ENCODE measurements around the gene RBM47. TPM values are rescaled to one million over a fixed set of nuclear protein-coding genes. Genes with fewer than 3 reads are reported as not detected.
"Not testable (repeated sequence)": the region's sequence is repeated elsewhere in the genome, so short reads cannot be mapped to it uniquely, and the experiment has no call there.

The RBM47 gene
- total and polyA plus RNA-seq, 8 donors: 12.3 to 59.6 (median 32.4) TPM

DNA sequence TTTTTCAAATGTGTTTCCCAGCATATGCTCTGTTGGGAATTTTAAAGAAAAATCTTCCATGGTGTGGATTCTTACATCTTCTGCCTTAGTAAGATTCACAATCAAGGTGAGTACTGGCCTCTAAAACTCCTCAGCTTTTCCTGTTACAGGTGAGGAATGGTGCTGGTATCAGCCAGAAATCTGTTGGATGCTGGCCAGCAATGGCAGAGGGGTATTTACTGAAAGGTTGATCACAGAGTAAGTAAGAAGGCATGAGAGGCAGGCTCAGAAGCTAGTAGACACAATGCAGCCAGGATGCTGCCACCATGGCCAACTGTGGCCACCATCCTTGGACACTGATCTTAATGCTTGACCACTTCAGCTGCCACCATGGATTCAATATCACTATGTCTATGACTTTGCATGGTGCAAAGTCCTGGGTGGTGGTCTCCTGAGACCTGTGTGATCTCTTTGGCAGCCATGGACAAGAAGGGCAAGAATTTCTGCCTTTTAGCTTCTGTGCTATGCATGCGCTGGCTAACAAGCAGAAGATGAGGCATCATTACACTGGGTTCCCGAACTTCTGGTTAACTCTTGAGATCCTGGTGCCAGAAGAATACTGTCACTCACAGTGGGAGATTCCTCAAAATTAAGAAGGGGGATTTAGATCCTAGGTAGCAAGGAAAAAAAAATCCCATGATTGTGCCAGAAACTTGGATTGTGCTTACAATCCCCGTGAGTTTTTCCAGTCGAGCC lies 234.3 kb downstream of the RBM47 start:
- no peak overlapping the region for H3K4me3 ChIP-seq
- 14% methylated on average over 4 of the region's 4 CpGs for WGBS, 2 donors
- intact Hi-C loops (cut with DNase I): no loop called here
- H3K4me1 ChIP-seq: peaks cover 17 to 26% (median 23%) of the 10 kb centered on the region in 3 donors
- H3K9me3 ChIP-seq: no peaks in the 10 kb centered on the region
- TF ChIP-seq, protein P1, sequence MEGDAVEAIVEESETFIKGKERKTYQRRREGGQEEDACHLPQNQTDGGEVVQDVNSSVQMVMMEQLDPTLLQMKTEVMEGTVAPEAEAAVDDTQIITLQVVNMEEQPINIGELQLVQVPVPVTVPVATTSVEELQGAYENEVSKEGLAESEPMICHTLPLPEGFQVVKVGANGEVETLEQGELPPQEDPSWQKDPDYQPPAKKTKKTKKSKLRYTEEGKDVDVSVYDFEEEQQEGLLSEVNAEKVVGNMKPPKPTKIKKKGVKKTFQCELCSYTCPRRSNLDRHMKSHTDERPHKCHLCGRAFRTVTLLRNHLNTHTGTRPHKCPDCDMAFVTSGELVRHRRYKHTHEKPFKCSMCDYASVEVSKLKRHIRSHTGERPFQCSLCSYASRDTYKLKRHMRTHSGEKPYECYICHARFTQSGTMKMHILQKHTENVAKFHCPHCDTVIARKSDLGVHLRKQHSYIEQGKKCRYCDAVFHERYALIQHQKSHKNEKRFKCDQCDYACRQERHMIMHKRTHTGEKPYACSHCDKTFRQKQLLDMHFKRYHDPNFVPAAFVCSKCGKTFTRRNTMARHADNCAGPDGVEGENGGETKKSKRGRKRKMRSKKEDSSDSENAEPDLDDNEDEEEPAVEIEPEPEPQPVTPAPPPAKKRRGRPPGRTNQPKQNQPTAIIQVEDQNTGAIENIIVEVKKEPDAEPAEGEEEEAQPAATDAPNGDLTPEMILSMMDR (IDR thresholded peaks at IDR 0.05): no peak
- FAIRE-seq: no peak
- H3K27me3 ChIP-seq: no peaks in the 10 kb centered on the region
- peak; percentile 52 to 71 (median 60) for ATAC-seq
- DNase-seq: peak in 4 of 6 donors; percentile 43 to 66 (median 58)
- no peaks in the 10 kb centered on the region for H3K36me3 ChIP-seq
- H3K27ac ChIP-seq: peak overlapping the region; percentile 65 to 87 (median 76)

DNA sequence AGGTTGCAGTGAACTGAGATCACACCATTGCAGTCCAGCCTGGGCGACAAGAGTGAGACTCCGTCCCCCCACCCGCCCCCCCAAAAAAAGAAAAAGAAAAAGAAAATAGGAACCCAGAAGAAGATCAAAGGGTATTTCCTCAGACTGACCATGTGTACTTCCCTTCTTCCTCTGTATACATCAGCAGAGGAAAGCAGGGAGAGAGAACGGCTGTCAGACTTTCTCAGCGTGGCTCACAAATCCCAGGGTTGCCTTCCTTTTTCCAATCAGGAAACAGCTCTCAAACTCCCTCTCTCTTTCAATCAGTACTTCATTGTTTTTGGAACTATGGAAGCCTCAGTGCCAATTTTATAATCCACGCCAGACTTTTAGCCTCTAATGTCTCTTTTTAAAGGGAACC lies 235.4 kb downstream of the RBM47 start:
- no peaks in the 10 kb centered on the region for H3K9me3 ChIP-seq
- intact Hi-C loops (cut with DNase I): no loop called here
- no peak for ATAC-seq
- no peak for DNase-seq
- no peak for FAIRE-seq
- H3K27me3 ChIP-seq: no peaks in the 10 kb centered on the region
- TF ChIP-seq, protein P1 (IDR thresholded peaks at IDR 0.05): no peak
- H3K4me3 ChIP-seq: no peak overlapping the region
- H3K27ac ChIP-seq: peak overlapping the region in 1 of 4 donors; percentile 78
- peaks cover 17 to 26% (median 23%) of the 10 kb centered on the region in 3 donors for H3K4me1 ChIP-seq
- WGBS, 2 donors: 70 to 87% methylated on average over 6 of the region's 6 CpGs
- H3K36me3 ChIP-seq: no peaks in the 10 kb centered on the region

DNA sequence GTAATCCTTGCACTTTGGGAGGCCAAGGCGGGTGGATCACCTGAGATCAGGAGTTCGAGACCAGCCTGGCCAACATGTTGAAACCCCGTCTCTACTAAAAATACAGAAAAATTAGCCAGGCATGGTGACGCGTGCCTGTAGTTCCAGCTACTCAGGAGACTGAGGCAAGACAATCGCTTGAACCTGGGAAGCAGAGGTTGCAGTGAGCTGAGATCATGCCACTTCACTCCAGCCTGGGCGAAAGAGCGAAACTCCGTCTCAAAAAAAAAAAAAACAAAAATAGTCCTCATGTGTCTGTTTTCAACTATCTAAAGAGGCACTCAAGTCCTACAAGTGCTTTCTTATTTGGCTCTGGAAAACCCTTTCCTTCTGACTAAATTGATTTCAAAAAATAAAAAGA lies 237.4 kb downstream of the RBM47 start:
- H3K27ac ChIP-seq; DNase-seq; H3K27me3 ChIP-seq; H3K9me3 ChIP-seq; H3K4me3 ChIP-seq; FAIRE-seq; intact Hi-C loops (cut with DNase I); ATAC-seq; H3K36me3 ChIP-seq: not testable (repeated sequence)
- peaks cover 17 to 26% (median 23%) of the 10 kb centered on the region in 3 donors for H3K4me1 ChIP-seq
- 96% methylated on average over 9 of the region's 9 CpGs for WGBS, 2 donors

DNA sequence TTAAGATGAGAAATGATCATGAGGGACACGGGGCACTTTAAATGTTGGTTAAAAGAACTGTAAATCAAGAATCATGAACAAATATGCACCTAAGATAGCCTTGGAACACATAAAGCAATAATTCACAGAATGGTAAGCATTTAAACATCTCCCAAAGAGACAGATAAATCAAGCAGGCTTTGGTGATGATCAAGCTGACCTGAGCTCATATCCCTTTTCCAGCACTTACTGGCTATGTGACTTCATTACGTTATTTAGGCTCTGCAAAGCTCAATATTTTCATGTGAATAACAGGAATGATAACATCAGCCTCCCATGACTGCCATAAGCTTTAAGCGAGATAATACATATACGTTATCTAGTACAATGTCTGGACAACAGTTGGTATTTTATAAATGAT lies 239.7 kb downstream of the RBM47 start:
- intact Hi-C loops (cut with DNase I): no loop called here
- peaks cover 6 to 7% (median 6%) of the 10 kb centered on the region in 3 donors for H3K4me1 ChIP-seq
- no peak overlapping the region for H3K27ac ChIP-seq
- TF ChIP-seq, protein P1 (IDR thresholded peaks at IDR 0.05): no peak
- ATAC-seq (no peak), DNase-seq (no peak), FAIRE-seq (no peak)
- no peaks in the 10 kb centered on the region for H3K36me3 ChIP-seq
- WGBS, 2 donors: 67 to 69% methylated on average over 4 of the region's 4 CpGs
- no peaks in the 10 kb centered on the region for H3K9me3 ChIP-seq
- H3K4me3 ChIP-seq: no peak overlapping the region
- no peaks in the 10 kb centered on the region for H3K27me3 ChIP-seq

DNA sequence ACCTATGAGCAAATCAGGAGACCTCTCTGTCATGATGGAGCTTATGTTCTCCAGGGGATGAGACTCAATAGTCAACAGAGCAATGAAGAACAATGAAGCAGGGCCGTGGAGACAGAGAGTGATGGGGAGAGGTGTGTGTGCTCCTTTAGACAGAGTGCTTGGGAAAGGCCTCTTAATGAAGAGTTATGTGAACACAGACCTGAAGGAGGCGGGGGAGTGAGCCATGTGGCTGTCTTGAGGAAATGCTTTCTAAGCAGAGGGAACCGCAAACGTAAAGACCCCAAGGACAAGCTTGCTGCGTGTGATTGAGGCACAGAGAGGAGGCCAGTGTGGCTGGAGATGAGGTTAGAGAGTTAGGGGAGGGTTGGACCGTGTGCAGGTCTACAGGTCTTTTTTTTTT lies 241.4 kb downstream of the RBM47 start:
- Histone ChIP-seq H3K27ac (no peak overlapping the region), H3K36me3 (no peaks in the 10 kb centered on the region), H3K4me1 (no peaks in the 10 kb centered on the region), H3K4me3 (no peak overlapping the region), H3K27me3 (no peaks in the 10 kb centered on the region), H3K9me3 (no peaks in the 10 kb centered on the region)
- DNase-seq (no peak), FAIRE-seq (no peak), ATAC-seq (no peak)
- WGBS, 2 donors: 83 to 86% methylated on average over 6 of the region's 6 CpGs
- intact Hi-C loops (cut with DNase I): no loop called here
- TF ChIP-seq, protein P1 (IDR thresholded peaks at IDR 0.05): no peak

All from pancreas (tissue), 10 donors.